ENCODE data around the gene ZNF322.
A peak's percentile ranks its signal among the peaks of the same experiment; 100 is the strongest.

ZNF322 gene

DNA sequence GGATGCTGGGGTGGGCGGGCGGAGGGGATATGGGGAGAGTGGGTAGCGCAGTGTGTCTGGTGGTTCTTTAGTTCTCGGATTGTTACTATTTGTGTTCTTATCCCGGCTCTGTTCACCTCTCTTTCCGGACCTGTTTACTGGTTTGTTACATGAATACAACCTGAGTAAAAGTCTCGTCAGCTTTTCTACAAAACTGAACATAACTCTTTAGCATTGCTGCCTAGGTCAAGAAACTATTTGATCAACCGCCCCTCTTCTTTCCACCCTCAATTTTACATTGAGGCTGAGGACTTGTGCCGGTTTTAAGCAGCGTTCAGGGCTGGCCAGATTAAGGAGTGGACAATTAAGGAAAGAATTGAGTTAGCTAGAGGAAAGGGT is 62.2 kb downstream of the ZNF322 start:
- peak overlapping the region; percentile 92 to 96 for H3K4me3 ChIP-seq (ENCODE audit: low read depth in 1 of 2, low read length in 2 of 2)
- H3K27me3 ChIP-seq (ENCODE audit: low read depth, low read length), result peaks cover 22% of the 10 kb centered on the region
- peak overlapping the region; percentile 89 for H3K27ac ChIP-seq (ENCODE audit: low read length)
- H3K9me3 ChIP-seq (ENCODE audit: control insufficient read depth in 1 of 2, low read length in 2 of 2), result no peaks in the 10 kb centered on the region
- H3K36me3 ChIP-seq (ENCODE audit: control insufficient read depth in 1 of 2, insufficient read depth in 2 of 2, low read length in 2 of 2), result peaks cover 18 to 23% of the 10 kb centered on the region in 2 donors
- H3K4me1 ChIP-seq (ENCODE audit: control insufficient read depth in 1 of 2, insufficient read depth in 2 of 2, low read length in 2 of 2), result peaks cover 0 to 12% of the 10 kb centered on the region in 2 donors

GRCh38 chr6:26596579-26597388 is 62.8 kb downstream of the ZNF322 start, which contains the start of gene ABT1:
Gene ABT1, plus strand, starts transcription at chr6:26596953. Its CDS starts 30 bp downstream, at chr6:26596983.
- Histone ChIP-seq H3K27me3 (ENCODE audit: low read depth, low read length) (peaks cover 23% of the 10 kb centered on the region), H3K4me3 (ENCODE audit: low read depth in 1 of 2, low read length in 2 of 2) (peak within 1 kb of the TSS; percentile 92 to 96), H3K9me3 (ENCODE audit: control insufficient read depth in 1 of 2, low read length in 2 of 2) (no peaks in the 10 kb centered on the region), H3K36me3 (ENCODE audit: control insufficient read depth in 1 of 2, insufficient read depth in 2 of 2, low read length in 2 of 2) (peaks cover 18 to 23% of the 10 kb centered on the region in 2 donors), H3K27ac (ENCODE audit: low read length) (peak within 1 kb of the TSS; percentile 89), H3K4me1 (ENCODE audit: control insufficient read depth in 1 of 2, insufficient read depth in 2 of 2, low read length in 2 of 2) (peaks cover 0 to 12% of the 10 kb centered on the region in 2 donors)

DNA sequence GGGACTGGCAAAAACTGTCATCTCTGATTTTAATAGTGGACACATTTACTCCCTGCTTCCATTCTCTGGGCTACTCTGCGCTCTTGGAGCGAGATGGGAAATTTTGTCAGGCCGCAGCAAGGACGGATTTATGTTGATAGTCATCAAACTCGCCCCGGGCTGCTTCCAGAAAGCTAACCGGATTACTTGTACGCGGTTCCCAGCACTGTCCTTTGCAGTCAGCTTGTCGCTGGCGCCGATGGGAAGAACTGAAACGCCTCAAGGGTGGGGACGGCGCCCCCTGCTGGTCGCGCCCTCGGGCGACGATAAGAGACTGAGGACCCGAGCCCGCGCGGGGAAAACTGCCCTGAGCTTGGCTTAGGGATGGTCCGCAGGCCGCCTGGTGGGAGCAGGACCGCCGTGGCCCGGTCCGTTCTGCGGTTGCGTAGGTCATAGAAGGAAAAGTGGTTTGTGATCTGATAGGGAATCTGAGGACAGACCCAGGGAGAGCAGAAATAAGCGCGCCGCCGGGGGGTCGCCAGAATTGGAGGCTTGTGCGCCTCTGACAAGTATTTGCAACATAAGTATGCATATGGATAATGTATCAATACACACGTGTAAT is 63.8 kb downstream of the ZNF322 start:
- no peak overlapping the region for H3K27ac ChIP-seq (ENCODE audit: low read length)
- H3K9me3 ChIP-seq (ENCODE audit: control insufficient read depth in 1 of 2, low read length in 2 of 2), result no peaks in the 10 kb centered on the region
- peaks cover 18 to 23% of the 10 kb centered on the region in 2 donors for H3K36me3 ChIP-seq (ENCODE audit: control insufficient read depth in 1 of 2, insufficient read depth in 2 of 2, low read length in 2 of 2)
- peaks cover 23% of the 10 kb centered on the region for H3K27me3 ChIP-seq (ENCODE audit: low read depth, low read length)
- H3K4me1 ChIP-seq (ENCODE audit: control insufficient read depth in 1 of 2, insufficient read depth in 2 of 2, low read length in 2 of 2), result peaks cover 0 to 12% of the 10 kb centered on the region in 2 donors
- peak overlapping the region; percentile 92 to 96 for H3K4me3 ChIP-seq (ENCODE audit: low read depth in 1 of 2, low read length in 2 of 2)

DNA sequence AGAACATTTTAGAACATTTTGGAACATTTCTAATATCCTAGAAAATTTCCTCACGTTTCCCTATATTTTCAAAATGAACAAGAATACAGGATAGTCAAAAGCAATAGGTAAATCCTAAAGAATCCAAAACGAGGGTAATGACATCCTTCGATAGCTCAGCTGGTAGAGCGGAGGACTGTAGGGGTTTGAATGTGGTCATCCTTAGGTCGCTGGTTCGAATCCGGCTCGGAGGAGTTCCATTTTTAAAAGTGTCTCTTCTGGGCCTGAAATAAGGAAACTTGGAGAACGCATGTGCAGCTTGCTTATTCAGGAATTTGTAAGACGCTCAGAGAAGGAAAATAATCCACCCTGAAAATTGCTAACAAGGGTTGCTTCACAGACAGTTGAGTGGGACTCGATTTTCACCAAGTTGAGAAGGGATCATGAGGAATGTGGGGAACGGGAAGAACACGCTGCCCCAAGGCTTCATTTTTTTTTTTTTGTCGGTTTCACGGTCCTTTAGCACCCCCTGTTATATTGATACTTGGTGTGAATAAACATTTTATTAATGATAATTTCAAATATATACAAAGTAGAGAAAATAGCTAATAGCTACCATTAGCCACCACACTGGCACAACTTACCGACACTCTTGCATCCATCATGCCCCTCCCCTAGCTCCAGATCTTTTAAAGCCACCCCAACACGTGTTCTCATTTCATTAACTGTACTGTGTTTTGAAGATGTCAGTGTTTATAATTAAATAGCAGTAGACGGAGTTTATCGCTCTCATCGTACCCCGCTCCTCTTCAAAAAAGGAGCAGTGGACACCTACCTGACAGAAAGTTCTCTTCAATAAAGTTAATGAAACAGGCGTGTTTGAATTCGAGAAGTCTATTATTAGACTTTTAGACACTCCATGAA is 64.6 kb downstream of the ZNF322 start:
- Histone ChIP-seq H3K9me3 (ENCODE audit: control insufficient read depth in 1 of 2, low read length in 2 of 2) (no peaks in the 10 kb centered on the region), H3K36me3 (ENCODE audit: control insufficient read depth in 1 of 2, insufficient read depth in 2 of 2, low read length in 2 of 2) (peaks cover 18 to 21% of the 10 kb centered on the region in 2 donors), H3K27me3 (ENCODE audit: low read depth, low read length) (peaks cover 27% of the 10 kb centered on the region), H3K4me3 (ENCODE audit: low read depth in 1 of 2, low read length in 2 of 2) (peak overlapping the region; percentile 92 to 96), H3K27ac (ENCODE audit: low read length) (no peak overlapping the region), H3K4me1 (ENCODE audit: control insufficient read depth in 1 of 2, insufficient read depth in 2 of 2, low read length in 2 of 2) (peaks cover 0 to 12% of the 10 kb centered on the region in 2 donors)

- H3K9me3 ChIP-seq (ENCODE audit: control insufficient read depth in 1 of 2, low read length in 2 of 2), result no peaks in the 10 kb centered on the region
- no peak overlapping the region for H3K27ac ChIP-seq (ENCODE audit: low read length)
- peaks cover 10 to 12% of the 10 kb centered on the region in 2 donors for H3K36me3 ChIP-seq (ENCODE audit: control insufficient read depth in 1 of 2, insufficient read depth in 2 of 2, low read length in 2 of 2)
- H3K27me3 ChIP-seq (ENCODE audit: low read depth, low read length), result peaks cover 27% of the 10 kb centered on the region
- H3K4me1 ChIP-seq (ENCODE audit: control insufficient read depth in 1 of 2, insufficient read depth in 2 of 2, low read length in 2 of 2), result peaks cover 0 to 12% of the 10 kb centered on the region in 2 donors
- no peak overlapping the region for H3K4me3 ChIP-seq (ENCODE audit: low read depth in 1 of 2, low read length in 2 of 2)
Observed at GRCh38 chr6:26594131-26594498, 65.4 kb downstream of the ZNF322 start.

GRCh38 chr6:26593278-26594130 is 66.0 kb downstream of the ZNF322 start:
- H3K4me1 ChIP-seq (ENCODE audit: control insufficient read depth in 1 of 2, insufficient read depth in 2 of 2, low read length in 2 of 2), result peaks cover 0 to 12% of the 10 kb centered on the region in 2 donors
- H3K36me3 ChIP-seq (ENCODE audit: control insufficient read depth in 1 of 2, insufficient read depth in 2 of 2, low read length in 2 of 2), result peaks cover 7% of the 10 kb centered on the region in 2 donors
- peaks cover 27% of the 10 kb centered on the region for H3K27me3 ChIP-seq (ENCODE audit: low read depth, low read length)
- no peaks in the 10 kb centered on the region for H3K9me3 ChIP-seq (ENCODE audit: control insufficient read depth in 1 of 2, low read length in 2 of 2)
- no peak overlapping the region for H3K27ac ChIP-seq (ENCODE audit: low read length)
- H3K4me3 ChIP-seq (ENCODE audit: low read depth in 1 of 2, low read length in 2 of 2), result no peak overlapping the region

DNA sequence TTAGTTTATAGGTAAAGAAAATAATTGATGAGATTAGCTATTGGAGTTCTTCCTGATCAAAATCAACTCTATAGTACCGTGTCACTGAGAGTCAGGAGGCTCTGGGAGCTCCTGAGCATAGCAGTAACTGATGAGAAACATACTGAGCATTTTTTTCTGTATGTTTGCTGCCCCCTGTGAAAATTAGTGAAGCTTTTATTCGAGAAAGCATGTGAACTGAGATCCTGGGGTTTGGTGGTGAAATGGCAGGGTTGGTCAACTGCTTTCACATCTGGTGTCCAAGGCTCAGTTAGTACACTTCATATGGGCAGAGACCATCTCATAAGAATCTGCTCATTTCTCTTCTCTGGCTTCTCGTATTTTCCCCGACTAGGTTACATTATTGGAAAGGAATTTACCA is 66.9 kb downstream of the ZNF322 start:
- no peak overlapping the region for H3K4me3 ChIP-seq (ENCODE audit: low read depth in 1 of 2, low read length in 2 of 2)
- no peaks in the 10 kb centered on the region for H3K9me3 ChIP-seq (ENCODE audit: control insufficient read depth in 1 of 2, low read length in 2 of 2)
- H3K4me1 ChIP-seq (ENCODE audit: control insufficient read depth in 1 of 2, insufficient read depth in 2 of 2, low read length in 2 of 2), result peaks cover 0 to 5% of the 10 kb centered on the region in 2 donors
- no peaks in the 10 kb centered on the region for H3K36me3 ChIP-seq (ENCODE audit: control insufficient read depth in 1 of 2, insufficient read depth in 2 of 2, low read length in 2 of 2)
- peaks cover 27% of the 10 kb centered on the region for H3K27me3 ChIP-seq (ENCODE audit: low read depth, low read length)
- no peak overlapping the region for H3K27ac ChIP-seq (ENCODE audit: low read length)

DNA sequence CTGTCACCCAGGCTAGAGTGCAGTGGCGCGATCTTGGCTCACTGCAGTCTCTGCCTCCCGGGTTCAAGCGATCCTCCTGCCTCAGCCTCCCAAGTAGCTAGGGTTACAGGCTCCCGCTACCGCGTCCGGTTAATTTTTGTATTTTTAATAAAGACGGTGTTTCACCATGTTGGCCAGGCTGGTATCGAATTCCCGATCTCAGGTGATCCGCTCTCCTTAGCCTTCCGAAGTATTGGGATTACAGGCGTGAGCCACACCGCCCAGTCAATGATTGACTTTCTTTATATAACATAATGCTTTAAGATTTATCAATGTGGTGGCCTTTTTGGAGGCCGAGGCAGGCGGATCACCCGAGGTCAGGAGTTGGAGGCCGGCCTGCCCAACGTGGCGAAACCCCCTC is 70.6 kb downstream of the ZNF322 start:
- Histone ChIP-seq H3K27ac (ENCODE audit: low read length) (no peak overlapping the region), H3K27me3 (ENCODE audit: low read depth, low read length) (peaks cover 22% of the 10 kb centered on the region)

More for the DNA sequence above, 70.6 kb downstream of the ZNF322 start:
- Histone ChIP-seq H3K9me3 (ENCODE audit: control insufficient read depth in 1 of 2, low read length in 2 of 2) (no peaks in the 10 kb centered on the region), H3K4me3 (ENCODE audit: low read depth in 1 of 2, low read length in 2 of 2) (no peak overlapping the region), H3K4me1 (ENCODE audit: control insufficient read depth in 1 of 2, insufficient read depth in 2 of 2, low read length in 2 of 2) (no peaks in the 10 kb centered on the region), H3K36me3 (ENCODE audit: control insufficient read depth in 1 of 2, insufficient read depth in 2 of 2, low read length in 2 of 2) (no peaks in the 10 kb centered on the region)

Measured in muscle layer of duodenum (tissue), 2 donors.